Lung (tissue), 12 donors: ENCODE measurements around the gene TFAP2E. TPM values are rescaled to one million over a fixed set of nuclear protein-coding genes. Genes with fewer than 3 reads are reported as not detected.

Experiments
- ATAC-seq: fragments of 200-7000 bp; cut with Tn5 transposase; one replicate; pipeline ENCODE4 v1.9.1; 2020; ENCODE audit warnings: moderate number of reproducible peaks; ENCODE audit not compliant: insufficient read depth, low FRiP score
- DNase-seq, 3 donors: peaks; one replicate each; pipeline ENCODE4 v3.0.0-alpha.2; 2013 to 2017
- H3K27ac ChIP-seq, 2 donors: one replicate each; pipeline ENCODE4 v1.5.1; 2013; ENCODE audit warnings: mild to moderate bottlenecking in 2 of 2, moderate library complexity in 2 of 2, control low read depth in 1 of 2, inconsistent platforms in 1 of 2, low read depth in 1 of 2, low read length in 1 of 2
- H3K27me3 ChIP-seq, 3 donors: one replicate each; pipeline ENCODE4 v1.5.1; 2013; ENCODE audit warnings: low read length in 2 of 3; ENCODE audit not compliant: control insufficient read depth in 3 of 3, insufficient read depth in 3 of 3
- H3K36me3 ChIP-seq, 4 donors: one replicate each; pipeline ENCODE4 v1.5.1; 2013; ENCODE audit warnings: low read length in 4 of 4, mild to moderate bottlenecking in 1 of 4, moderate library complexity in 1 of 4; ENCODE audit not compliant: control insufficient read depth in 4 of 4, insufficient read depth in 4 of 4
- H3K4me1 ChIP-seq, 5 donors: one replicate each; pipeline ENCODE4 v1.5.1; 2013; ENCODE audit warnings: low read length in 5 of 5, mild to moderate bottlenecking in 2 of 5, moderate library complexity in 1 of 5; ENCODE audit not compliant: control insufficient read depth in 5 of 5, insufficient read depth in 5 of 5
- H3K4me3 ChIP-seq: one replicate; pipeline ENCODE4 v1.5.1; 2013; ENCODE audit warnings: mild to moderate bottlenecking, control low read depth, moderate library complexity
- H3K9ac ChIP-seq, 2 donors: one replicate each; pipeline ENCODE4 v1.5.1; 2013; ENCODE audit warnings: low read length in 2 of 2, control low read depth in 1 of 2; ENCODE audit not compliant: insufficient read depth in 1 of 2
- H3K9me3 ChIP-seq, 4 donors: one replicate each; pipeline ENCODE4 v1.5.1; 2013; ENCODE audit warnings: low read length in 3 of 4, mild to moderate bottlenecking in 1 of 4, moderate library complexity in 1 of 4; ENCODE audit not compliant: control insufficient read depth in 4 of 4, insufficient read depth in 3 of 4
- CTCF ChIP-seq: IDR thresholded peaks from 2 replicates; pipeline ENCODE4 v1.5.1; 2012; ENCODE audit warnings: mild to moderate bottlenecking; ENCODE audit errors: control extremely low read depth, extremely low read depth
- WGBS, 2 donors: extraction: QIAGEN DNeasy Blood & Tissue Kit; methylation state at CpG; one replicate each; pipeline ENCODE4 v1.1.7; 2013; 5-methylcytosine and 5-hydroxymethylcytosine counted together
- polyA plus RNA-seq, 2 donors: library from polyadenylated mRNA; stranded (reverse); fragments of 200-250 nt; gene quantifications; one replicate each; pipeline ENCODE4 v1.2.1, GENCODE V29; 2013
- total RNA-seq, 2 donors: library from RNA; depleted of rRNA in 1 of 2; stranded (reverse); fragments of >200 nt in 1 of 2; gene quantifications; one replicate each; pipeline ENCODE4 v1.2.1, GENCODE V29; 2014 to 2021
- donor health status: control.
- donor health status: control.
- donor health status: Bipolar disorder and iron deficiency.
- donor health status: healthy.
- donor health status: DM: yes; HTN: yes; CAD: no.

Gene TFAP2E
- total and polyA plus RNA-seq, 4 donors = 1.4 to 2.5 (median 1.9) TPM

GRCh38 chr1:35533586-35533985 is 39.5 kb upstream of the TFAP2E start:
- Histone ChIP-seq H3K4me3 (no peak overlapping the region), H3K27me3 (no peaks in the 10 kb centered on the region), H3K9me3 (peaks cover 0 to 11% (median 3%) of the 10 kb centered on the region in 4 donors), H3K36me3 (peaks cover 0 to 13% (median 9%) of the 10 kb centered on the region in 4 donors), H3K27ac (no peak overlapping the region), H3K4me1 (peaks cover 3 to 27% (median 5%) of the 10 kb centered on the region in 5 donors), H3K9ac (no peak overlapping the region)
- 32 to 72% methylated on average over 1 of the region's 1 CpG for WGBS, 2 donors
- no peak for TF ChIP-seq CTCF
- ATAC-seq (no peak), DNase-seq (no peak)

GRCh38 chr1:35535243-35535642 is 37.9 kb upstream of the TFAP2E start:
- ATAC-seq = no peak
- Histone ChIP-seq H3K36me3 (peaks cover 4 to 10% (median 8%) of the 10 kb centered on the region in 4 donors), H3K27ac (no peak overlapping the region), H3K9me3 (peaks cover 0 to 7% (median 3%) of the 10 kb centered on the region in 4 donors), H3K9ac (no peak overlapping the region), H3K4me1 (peaks cover 8 to 42% (median 13%) of the 10 kb centered on the region in 5 donors), H3K27me3 (no peaks in the 10 kb centered on the region), H3K4me3 (no peak overlapping the region)
- DNase-seq = no peak
- TF ChIP-seq CTCF = no peak

GRCh38 chr1:35536556-35537162 is 36.5 kb upstream of the TFAP2E start:
- no peak overlapping the region for H3K27ac ChIP-seq
- H3K9me3 ChIP-seq = no peaks in the 10 kb centered on the region
- H3K4me3 ChIP-seq = no peak overlapping the region
- ATAC-seq = no peak
- peaks cover 0 to 4% (median 0%) of the 10 kb centered on the region in 4 donors for H3K36me3 ChIP-seq
- no peak overlapping the region for H3K9ac ChIP-seq
- H3K4me1 ChIP-seq = peaks cover 9 to 51% (median 14%) of the 10 kb centered on the region in 5 donors
- WGBS, 2 donors = 93% methylated on average over 2 of the region's 2 CpGs
- no peak for TF ChIP-seq CTCF
- H3K27me3 ChIP-seq = no peaks in the 10 kb centered on the region
- no peak for DNase-seq

GRCh38 chr1:35537806-35538205 is 35.3 kb upstream of the TFAP2E start:
- peaks cover 9 to 60% (median 14%) of the 10 kb centered on the region in 5 donors for H3K4me1 ChIP-seq
- WGBS, 2 donors = 81 to 93% methylated on average over 1 of the region's 1 CpG
- ATAC-seq = no peak

More at GRCh38 chr1:35537806-35538205, 35.3 kb upstream of the TFAP2E start:
- Histone ChIP-seq H3K27ac (peak overlapping the region in 1 of 2 donors; percentile 9), H3K4me3 (no peak overlapping the region), H3K27me3 (no peaks in the 10 kb centered on the region), H3K9me3 (no peaks in the 10 kb centered on the region), H3K36me3 (peaks cover 0 to 4% (median 2%) of the 10 kb centered on the region in 4 donors), H3K9ac (peak overlapping the region in 1 of 2 donors; percentile 20)
- DNase-seq = no peak
- TF ChIP-seq CTCF = no peak
